ENCODE data around the gene P2RY14. TPM values are rescaled to one million over a fixed set of nuclear protein-coding genes. Genes with fewer than 3 reads are reported as not detected.
"Not testable (repeated sequence)": the region's sequence is repeated elsewhere in the genome, so short reads cannot be mapped to it uniquely, and the experiment has no call there.

The P2RY14 gene
- total RNA-seq, 1 donor = not detected

- no peak for DNase-seq (ENCODE audit: low read depth)
These were observed 18.7 kb downstream of the P2RY14 start for GRCh38 chr3:151259664-151260063.

GRCh38 chr3:151256749-151257148 lies 21.6 kb downstream of the P2RY14 start:
- no peak overlapping the region for H3K4me3 ChIP-seq (ENCODE audit: low read depth, low read length)

More at GRCh38 chr3:151259664-151260063, 18.7 kb downstream of the P2RY14 start:
- TF ChIP-seq CTCF (IDR thresholded peaks at IDR 0.05; ENCODE audit: insufficient read depth, low read length) = no peak
- no peak overlapping the region for H3K4me3 ChIP-seq (ENCODE audit: low read depth, low read length)

GRCh38 chr3:151248772-151249337 lies 29.5 kb downstream of the P2RY14 start:
- no peak for DNase-seq (ENCODE audit: low read depth)
- H3K4me3 ChIP-seq (ENCODE audit: low read depth, low read length) = no peak overlapping the region
- no peak for TF ChIP-seq CTCF (IDR thresholded peaks at IDR 0.05; ENCODE audit: insufficient read depth, low read length)

More at GRCh38 chr3:151256749-151257148, 21.6 kb downstream of the P2RY14 start:
- no peak for DNase-seq (ENCODE audit: low read depth)
- TF ChIP-seq CTCF (IDR thresholded peaks at IDR 0.05; ENCODE audit: insufficient read depth, low read length) = no peak

- not testable (repeated sequence) for H3K4me3 ChIP-seq (ENCODE audit: low read depth, low read length); DNase-seq (ENCODE audit: low read depth)
These were observed 36.3 kb downstream of the P2RY14 start for GRCh38 chr3:151242006-151242405.

- no peak for DNase-seq (ENCODE audit: low read depth)
- TF ChIP-seq CTCF (IDR thresholded peaks at IDR 0.05; ENCODE audit: insufficient read depth, low read length) = no peak
- no peak overlapping the region for H3K4me3 ChIP-seq (ENCODE audit: low read depth, low read length)
These were observed 41.6 kb downstream of the P2RY14 start for GRCh38 chr3:151236736-151237135.

- no peak overlapping the region for H3K4me3 ChIP-seq (ENCODE audit: low read depth, low read length)
- no peak for TF ChIP-seq CTCF (IDR thresholded peaks at IDR 0.05; ENCODE audit: insufficient read depth, low read length)
- DNase-seq (ENCODE audit: low read depth) = no peak
These were observed 42.0 kb downstream of the P2RY14 start for GRCh38 chr3:151236316-151236715.

GRCh38 chr3:151234825-151235224 lies 43.5 kb downstream of the P2RY14 start:
- DNase-seq (ENCODE audit: low read depth) = no peak
- TF ChIP-seq CTCF (IDR thresholded peaks at IDR 0.05; ENCODE audit: insufficient read depth, low read length) = no peak
- H3K4me3 ChIP-seq (ENCODE audit: low read depth, low read length) = no peak overlapping the region
